Measurements from ENCODE around the gene HGF.
"Not testable (repeated sequence)": the region's sequence is repeated elsewhere in the genome, so short reads cannot be mapped to it uniquely, and the experiment has no call there.

Gene HGF

DNA sequence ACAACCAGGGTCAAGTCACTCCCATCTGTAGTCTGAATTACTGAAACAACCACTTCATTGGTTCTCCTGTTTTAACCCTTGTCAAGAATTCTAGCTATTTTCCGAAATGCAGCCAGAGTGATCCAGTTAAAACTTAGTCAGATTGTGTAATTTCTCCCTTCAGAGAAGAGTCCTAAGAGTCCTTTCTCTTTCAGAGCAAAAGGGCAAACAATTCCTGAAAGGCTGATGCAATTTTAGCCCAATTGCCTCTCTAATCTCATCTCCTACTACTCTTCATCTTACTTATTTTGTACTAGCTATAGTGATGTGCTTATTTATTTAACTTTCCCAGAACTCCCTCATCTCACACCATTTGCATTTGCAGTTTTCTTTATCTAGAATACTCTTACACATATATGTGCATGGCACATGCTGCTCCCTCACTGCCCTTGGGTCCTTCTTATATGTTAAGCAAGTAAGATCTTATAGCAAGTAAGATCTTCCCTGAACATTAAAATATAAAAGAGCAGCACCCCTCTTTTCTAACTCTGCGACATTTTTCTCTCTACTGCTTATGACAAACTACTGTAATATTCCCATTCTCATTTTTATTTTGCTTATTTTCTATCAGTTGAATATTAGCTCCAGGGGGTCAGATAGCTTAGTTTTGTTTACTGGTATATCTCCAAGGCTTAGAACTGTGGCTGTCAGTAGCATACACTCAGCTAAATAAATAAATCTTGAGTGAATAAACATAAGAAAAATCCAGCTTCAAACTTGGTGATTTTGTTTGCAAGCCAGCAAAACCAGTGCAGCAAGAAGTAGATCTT, 44.6 kb downstream of the HGF start:
- Histone ChIP-seq H3K4me3 (replicated peaks; ENCODE audit: low read depth, low read length) (no peak overlapping the region), H3K27me3 (replicated peaks; ENCODE audit: control insufficient read depth, insufficient read depth, low read length) (no peaks in the 10 kb centered on the region), H3K36me3 (ENCODE audit: control insufficient read depth, insufficient read depth, low read length) (no peaks in the 10 kb centered on the region)
- no peak for DNase-seq (ENCODE audit: extremely low read depth, insufficient read length)
- TF ChIP-seq CTCF (IDR thresholded peaks at IDR 0.05; ENCODE audit: insufficient read depth, low read length, poor library complexity, severe bottlenecking) = no peak

GRCh38 chr7:81722250-81722649, 47.6 kb downstream of the HGF start:
- not testable (repeated sequence) for H3K4me3 ChIP-seq (replicated peaks; ENCODE audit: low read depth, low read length); H3K36me3 ChIP-seq (ENCODE audit: control insufficient read depth, insufficient read depth, low read length); H3K27me3 ChIP-seq (replicated peaks; ENCODE audit: control insufficient read depth, insufficient read depth, low read length); DNase-seq (ENCODE audit: extremely low read depth, insufficient read length)

DNA sequence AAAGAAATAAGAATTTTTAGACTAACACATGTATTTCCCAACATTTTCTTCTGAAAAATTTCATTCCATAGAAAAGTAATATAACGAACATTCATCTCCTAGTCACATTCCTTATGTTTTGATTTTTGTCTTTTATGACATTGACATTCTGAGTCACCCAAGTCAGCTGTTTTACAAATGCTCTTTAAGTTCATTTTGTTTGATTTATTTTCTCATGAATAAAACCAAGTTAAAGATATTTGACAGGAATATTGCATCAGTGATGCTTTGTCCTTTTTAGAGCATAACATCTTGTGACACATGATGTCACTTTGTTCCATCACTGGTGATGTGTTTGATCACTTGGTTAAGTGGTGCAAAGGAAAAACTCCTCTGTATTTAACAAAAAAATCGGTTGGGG, 48.4 kb downstream of the HGF start:
- no peak for DNase-seq (ENCODE audit: extremely low read depth, insufficient read length)
- no peak for TF ChIP-seq CTCF (IDR thresholded peaks at IDR 0.05; ENCODE audit: insufficient read depth, low read length, poor library complexity, severe bottlenecking)

DNA sequence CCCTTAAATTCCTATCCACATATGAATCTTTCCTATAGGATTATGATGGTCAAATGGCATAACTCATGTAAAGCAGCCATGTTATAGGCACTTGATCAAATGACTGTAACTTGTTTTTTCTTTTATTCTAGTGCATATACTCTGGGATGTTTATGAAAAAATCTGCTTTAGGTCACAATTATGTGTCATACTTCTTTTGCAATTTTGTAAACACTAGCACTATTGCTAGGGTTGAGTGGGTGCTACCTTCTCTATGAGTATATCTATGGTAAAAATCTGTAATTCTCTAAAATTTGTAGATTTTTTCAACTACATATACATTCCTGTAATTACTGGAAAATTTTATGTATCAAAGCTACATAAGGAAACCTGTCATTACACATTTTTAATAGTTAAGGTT, 50.0 kb downstream of the HGF start:
- Histone ChIP-seq H3K36me3 (ENCODE audit: control insufficient read depth, insufficient read depth, low read length) (no peaks in the 10 kb centered on the region), H3K27me3 (replicated peaks; ENCODE audit: control insufficient read depth, insufficient read depth, low read length) (no peaks in the 10 kb centered on the region), H3K4me3 (replicated peaks; ENCODE audit: low read depth, low read length) (no peak overlapping the region)
- DNase-seq (ENCODE audit: extremely low read depth, insufficient read length) = no peak
- no peak for TF ChIP-seq CTCF (IDR thresholded peaks at IDR 0.05; ENCODE audit: insufficient read depth, low read length, poor library complexity, severe bottlenecking)

More for the DNA sequence above, 48.4 kb downstream of the HGF start:
- Histone ChIP-seq H3K27me3 (replicated peaks; ENCODE audit: control insufficient read depth, insufficient read depth, low read length) (no peaks in the 10 kb centered on the region), H3K4me3 (replicated peaks; ENCODE audit: low read depth, low read length) (no peak overlapping the region), H3K36me3 (ENCODE audit: control insufficient read depth, insufficient read depth, low read length) (no peaks in the 10 kb centered on the region)

GRCh38 chr7:81715984-81716588, 53.8 kb downstream of the HGF start:
- DNase-seq (ENCODE audit: extremely low read depth, insufficient read length) = no peak
- TF ChIP-seq CTCF (IDR thresholded peaks at IDR 0.05; ENCODE audit: insufficient read depth, low read length, poor library complexity, severe bottlenecking) = peak; percentile 53
- Histone ChIP-seq H3K36me3 (ENCODE audit: control insufficient read depth, insufficient read depth, low read length) (no peaks in the 10 kb centered on the region), H3K4me3 (replicated peaks; ENCODE audit: low read depth, low read length) (no peak overlapping the region), H3K27me3 (replicated peaks; ENCODE audit: control insufficient read depth, insufficient read depth, low read length) (no peaks in the 10 kb centered on the region)

DNA sequence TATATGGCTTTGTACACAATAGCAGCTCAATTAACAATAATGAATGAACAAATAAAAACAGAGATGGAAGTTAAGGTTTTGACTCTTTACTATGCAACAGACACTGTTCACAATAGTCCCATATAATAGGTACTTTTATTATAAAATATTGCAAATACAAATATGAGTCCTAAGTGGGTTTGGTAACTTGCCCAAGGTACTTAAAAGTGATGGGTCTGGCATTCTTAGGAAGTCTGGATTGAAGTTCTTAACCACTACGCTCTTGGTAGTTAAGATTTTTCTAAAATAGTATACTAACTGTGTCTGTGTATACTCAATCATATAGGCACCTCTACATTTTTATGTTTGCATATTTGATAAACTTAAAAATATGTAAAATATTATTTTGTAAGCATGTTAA, 55.5 kb downstream of the HGF start:
- Histone ChIP-seq H3K4me3 (replicated peaks; ENCODE audit: low read depth, low read length) (no peak overlapping the region), H3K27me3 (replicated peaks; ENCODE audit: control insufficient read depth, insufficient read depth, low read length) (no peaks in the 10 kb centered on the region), H3K36me3 (ENCODE audit: control insufficient read depth, insufficient read depth, low read length) (no peaks in the 10 kb centered on the region)
- no peak for DNase-seq (ENCODE audit: extremely low read depth, insufficient read length)
- TF ChIP-seq CTCF (IDR thresholded peaks at IDR 0.05; ENCODE audit: insufficient read depth, low read length, poor library complexity, severe bottlenecking) = no peak

Measured in GM06990 (cell line).